NCI-H69 (cell line): ENCODE measurements around the gene FAM228B.
A peak's percentile ranks its signal among the peaks of the same experiment; 100 is the strongest.

Experiments
- DNase-seq: peaks from one replicate; lab custom pipeline; 2025; lab: John Stamatoyannopoulos, UW

Gene FAM228B

GRCh38 chr2:24204505-24204904 is 81.2 kb downstream of the FAM228B start:
- DNase-seq, result no peak

GRCh38 chr2:24205131-24205530 is 81.9 kb downstream of the FAM228B start:
- DNase-seq, result no peak

- DNase-seq, result peak; percentile 11
Measured at GRCh38 chr2:24206242-24206641, 83.0 kb downstream of the FAM228B start.

GRCh38 chr2:24206714-24207113 is 83.4 kb downstream of the FAM228B start:
- no peak for DNase-seq

GRCh38 chr2:24207359-24207758 is 84.1 kb downstream of the FAM228B start:
- DNase-seq, result no peak

GRCh38 chr2:24208490-24208889 is 85.2 kb downstream of the FAM228B start:
- no peak for DNase-seq

GRCh38 chr2:24209389-24210105 is 86.3 kb downstream of the FAM228B start:
- no peak for DNase-seq

- DNase-seq, result no peak
Measured at GRCh38 chr2:24210106-24210455, 86.8 kb downstream of the FAM228B start.

- no peak for DNase-seq
Measured at GRCh38 chr2:24210723-24211122, 87.5 kb downstream of the FAM228B start.

- DNase-seq, result no peak
Measured at GRCh38 chr2:24211408-24211807, 88.1 kb downstream of the FAM228B start.

GRCh38 chr2:24214880-24215279 is 91.6 kb downstream of the FAM228B start:
- DNase-seq, result no peak
